ENCODE data around the gene NOP9.

Gene NOP9

DNA sequence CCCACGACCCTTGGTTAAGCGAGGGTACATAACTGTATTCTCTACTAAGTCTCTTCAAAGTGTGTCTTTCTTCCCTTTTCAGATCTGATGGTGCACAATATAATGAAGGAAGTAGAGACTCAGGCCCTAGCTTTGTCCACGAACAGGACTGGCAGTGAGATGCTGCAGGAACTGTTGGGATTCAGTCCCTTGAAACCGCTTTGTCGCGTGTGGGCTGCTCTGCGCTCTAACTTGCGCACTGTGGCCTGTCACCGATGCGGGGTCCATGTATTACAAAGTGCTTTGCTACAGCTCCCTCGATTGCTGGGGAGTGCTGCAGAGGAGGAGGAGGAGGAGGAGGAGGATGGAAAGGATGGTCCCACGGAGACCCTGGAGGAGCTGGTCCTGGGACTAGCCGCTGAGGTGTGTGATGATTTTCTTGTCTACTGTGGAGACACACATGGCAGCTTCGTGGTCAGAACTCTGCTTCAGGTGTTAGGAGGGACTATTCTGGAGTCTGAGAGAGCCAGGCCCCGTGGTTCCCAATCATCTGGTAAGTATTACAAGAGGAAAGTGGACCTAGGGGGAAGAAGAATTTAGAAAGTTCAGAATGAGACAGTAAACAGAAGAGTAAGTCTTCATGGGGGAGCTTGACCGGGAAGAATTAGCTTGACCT, 803 bp downstream of the NOP9 start:
- peak overlapping the region; percentile 94 for H3K4me3 ChIP-seq (ENCODE audit: low read length)
- no peak for DNase-seq (ENCODE audit: low read depth, low spot score)

DNA sequence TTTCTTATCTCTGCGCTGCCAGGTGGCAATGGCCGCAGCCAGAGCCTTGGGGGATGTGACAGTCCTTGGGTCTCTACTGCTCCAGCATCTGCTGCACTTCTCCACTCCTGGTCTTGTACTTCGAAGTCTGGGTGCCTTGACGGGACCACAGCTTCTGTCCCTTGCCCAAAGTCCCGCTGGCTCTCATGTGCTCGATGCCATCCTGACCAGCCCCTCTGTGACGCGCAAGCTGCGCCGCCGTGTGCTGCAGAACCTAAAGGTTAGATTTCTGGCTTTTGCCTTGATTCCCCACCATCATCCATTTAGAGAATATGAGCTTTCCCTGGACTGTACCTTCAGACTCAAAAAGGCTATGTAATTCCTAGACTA, 4.4 kb downstream of the NOP9 start:
- H3K4me3 ChIP-seq (ENCODE audit: low read length) = no peak overlapping the region
- no peak for DNase-seq (ENCODE audit: low read depth, low spot score)

DNA sequence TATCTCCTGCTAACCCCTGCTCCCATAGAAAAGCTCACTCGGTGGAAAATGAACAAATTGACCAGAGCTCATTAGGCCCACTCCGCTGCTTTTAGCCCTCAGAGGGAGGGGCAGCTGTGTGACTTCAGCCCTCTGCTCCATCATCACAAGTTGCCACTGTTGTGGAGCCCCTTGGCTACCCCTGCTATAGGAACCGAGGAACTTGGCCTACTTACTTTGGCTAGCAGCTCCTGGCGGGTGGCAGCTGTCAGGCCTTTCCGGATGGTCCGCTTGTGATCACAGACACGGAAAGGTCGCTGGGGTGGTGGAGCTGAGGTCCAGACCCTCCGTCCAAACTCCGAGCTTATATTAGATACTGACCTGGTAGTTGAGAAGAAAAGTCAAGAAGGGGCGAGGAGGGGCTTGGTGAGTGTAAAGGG, 7.5 kb downstream of the NOP9 start:
- no peak overlapping the region for H3K4me3 ChIP-seq (ENCODE audit: low read length)
- DNase-seq (ENCODE audit: low read depth, low spot score) = no peak

DNA sequence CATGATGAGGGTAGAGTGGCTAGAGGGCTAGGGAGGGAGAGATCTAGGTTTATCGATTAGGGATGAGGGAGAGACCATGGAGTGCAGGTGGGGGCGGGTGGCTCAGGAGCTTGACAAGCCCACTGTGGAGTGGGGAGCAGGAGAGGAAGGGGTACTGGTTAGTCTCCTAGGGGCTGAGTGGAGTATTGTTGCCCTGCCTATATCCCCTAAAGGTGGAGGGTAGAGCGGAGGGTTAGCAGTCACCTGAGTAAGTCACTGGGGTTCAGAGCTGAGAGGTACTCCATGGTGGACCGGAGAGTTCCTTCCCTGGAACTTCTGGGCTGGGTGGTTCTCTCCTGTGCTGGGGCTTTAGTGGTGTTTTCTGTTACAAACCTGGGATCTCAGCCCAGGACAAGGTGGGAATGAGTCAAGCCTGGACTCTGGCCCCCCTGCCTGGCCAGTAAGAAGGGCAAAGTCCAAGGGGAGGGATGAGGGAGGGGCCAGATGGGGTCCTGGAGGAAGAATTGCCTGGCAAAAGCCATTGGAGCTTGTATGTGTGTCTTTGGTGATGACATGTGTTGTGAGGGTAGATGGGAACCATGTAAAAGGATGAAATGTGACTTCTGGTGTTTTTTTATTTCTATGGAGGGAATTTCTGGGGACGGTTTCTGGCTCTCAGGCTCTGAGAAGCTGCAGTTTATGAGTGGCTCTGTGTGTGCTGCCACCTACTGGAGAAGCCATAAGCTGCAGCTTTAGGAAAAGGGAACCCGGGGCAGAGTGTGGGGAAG, 8.1 kb downstream of the NOP9 start, which contains the start of gene CIDEB:
Gene CIDEB (minus strand): TSS at position 403 of the 767 bp plus-strand sequence. CDS start 119 bp downstream, at position 284.
- peak; percentile 35 for DNase-seq (ENCODE audit: low read depth, low spot score)

DNA sequence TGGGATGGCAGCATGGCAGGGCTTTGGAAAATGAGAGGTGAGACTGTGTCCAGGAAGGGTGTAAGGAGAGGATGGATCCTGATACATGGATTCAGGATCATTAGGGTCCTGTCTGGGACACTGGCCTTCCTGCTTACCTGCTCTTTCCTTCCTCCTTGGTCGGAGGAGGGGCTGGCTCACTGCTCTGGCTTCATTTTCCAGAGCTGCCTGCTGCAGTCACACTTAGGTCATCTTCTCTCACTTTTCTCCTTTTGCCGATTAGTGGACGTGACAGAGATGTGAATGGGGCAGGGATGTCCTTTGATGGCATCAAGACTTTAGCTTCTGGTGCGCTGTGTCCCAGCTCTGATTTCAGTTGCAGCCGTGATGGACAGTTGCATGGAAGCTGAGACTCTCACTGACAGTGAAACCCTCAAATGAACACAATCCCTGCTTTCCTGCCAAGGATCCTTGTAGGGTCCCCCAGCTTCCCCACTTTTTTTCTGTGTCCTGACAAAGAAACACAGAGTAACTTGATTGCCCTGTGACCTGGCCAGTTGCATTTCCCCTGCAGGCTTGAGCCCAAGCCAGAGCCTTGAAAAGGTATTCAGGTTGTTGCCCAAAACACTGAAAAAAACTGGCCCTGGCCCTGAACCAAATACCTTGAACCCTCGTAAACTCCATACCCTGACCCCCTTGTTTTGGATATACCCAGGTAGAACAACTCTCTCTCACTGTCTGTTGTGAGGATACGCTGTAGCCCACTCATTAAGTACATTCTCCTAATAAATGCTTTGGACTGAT, 8.9 kb downstream of the NOP9 start:
- DNase-seq (ENCODE audit: low read depth, low spot score) = no peak
- H3K4me3 ChIP-seq (ENCODE audit: low read length) = no peak overlapping the region

More for the DNA sequence above, 8.1 kb downstream of the NOP9 start, which contains the start of gene CIDEB:
- H3K4me3 ChIP-seq (ENCODE audit: low read length) = no peak within 1 kb of the TSS

DNA sequence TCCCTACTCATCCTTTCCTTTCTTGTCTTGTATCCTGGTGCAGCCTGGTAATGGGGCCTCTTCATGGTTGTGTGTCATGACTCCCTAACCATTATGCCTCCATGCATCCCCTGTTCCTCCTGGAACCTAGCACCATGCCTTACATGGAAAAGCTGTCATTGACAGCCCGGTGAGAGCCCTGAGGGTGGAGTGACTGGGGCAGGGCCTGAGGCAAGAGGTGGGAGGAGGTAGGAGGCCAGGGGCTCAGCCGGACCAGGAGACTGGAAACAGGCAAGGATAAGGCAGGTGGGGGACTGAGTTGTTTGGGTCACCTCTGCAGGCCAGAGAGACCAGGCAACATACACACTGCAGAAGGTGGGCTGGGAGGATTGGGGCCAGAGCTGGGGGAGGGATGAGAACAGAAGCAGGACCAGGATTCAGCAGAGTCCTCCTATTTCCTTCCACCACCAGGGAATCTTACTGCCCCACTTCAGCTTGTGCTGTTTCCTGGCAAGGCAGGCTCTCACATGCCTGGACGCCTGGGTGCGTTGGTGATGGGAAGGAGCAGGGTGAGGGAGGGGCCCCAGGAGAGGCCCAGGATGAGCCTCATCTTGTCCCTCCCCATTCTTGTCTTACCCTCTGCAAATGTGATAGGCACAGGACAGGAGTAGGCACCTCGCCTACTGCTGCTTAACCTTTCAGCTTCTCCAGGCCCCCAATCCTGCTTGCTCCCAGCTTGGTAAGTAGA, 10.1 kb downstream of the NOP9 start, which contains the start of gene LTB4R2:
Gene LTB4R2 (plus strand): TSS at position 603 of the 727 bp plus-strand sequence. CDS start 525 bp downstream, outside the sequence.
- no peak within 1 kb of the TSS for H3K4me3 ChIP-seq (ENCODE audit: low read length)
- no peak for DNase-seq (ENCODE audit: low read depth, low spot score)

DNA sequence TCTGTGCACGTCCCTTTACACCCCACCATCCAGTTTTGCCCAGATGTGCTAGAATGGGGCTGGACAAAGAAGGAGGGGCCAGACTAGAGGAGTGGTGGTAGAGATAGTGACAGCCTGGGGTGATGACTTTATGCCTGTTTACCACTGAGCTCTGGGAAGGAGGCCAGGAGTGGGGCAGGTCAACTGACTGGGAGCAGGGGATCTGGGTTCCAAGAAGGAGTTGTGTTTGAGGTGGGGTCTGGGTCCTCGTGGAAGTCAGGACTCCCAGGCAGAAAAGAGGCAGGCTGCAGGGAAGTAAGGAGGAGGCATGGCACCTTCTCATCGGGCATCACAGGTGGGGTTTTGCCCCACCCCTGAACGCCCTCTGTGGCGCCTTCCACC, 10.6 kb downstream of the NOP9 start:
- no peak overlapping the region for H3K4me3 ChIP-seq (ENCODE audit: low read length)
- no peak for DNase-seq (ENCODE audit: low read depth, low spot score)

DNA sequence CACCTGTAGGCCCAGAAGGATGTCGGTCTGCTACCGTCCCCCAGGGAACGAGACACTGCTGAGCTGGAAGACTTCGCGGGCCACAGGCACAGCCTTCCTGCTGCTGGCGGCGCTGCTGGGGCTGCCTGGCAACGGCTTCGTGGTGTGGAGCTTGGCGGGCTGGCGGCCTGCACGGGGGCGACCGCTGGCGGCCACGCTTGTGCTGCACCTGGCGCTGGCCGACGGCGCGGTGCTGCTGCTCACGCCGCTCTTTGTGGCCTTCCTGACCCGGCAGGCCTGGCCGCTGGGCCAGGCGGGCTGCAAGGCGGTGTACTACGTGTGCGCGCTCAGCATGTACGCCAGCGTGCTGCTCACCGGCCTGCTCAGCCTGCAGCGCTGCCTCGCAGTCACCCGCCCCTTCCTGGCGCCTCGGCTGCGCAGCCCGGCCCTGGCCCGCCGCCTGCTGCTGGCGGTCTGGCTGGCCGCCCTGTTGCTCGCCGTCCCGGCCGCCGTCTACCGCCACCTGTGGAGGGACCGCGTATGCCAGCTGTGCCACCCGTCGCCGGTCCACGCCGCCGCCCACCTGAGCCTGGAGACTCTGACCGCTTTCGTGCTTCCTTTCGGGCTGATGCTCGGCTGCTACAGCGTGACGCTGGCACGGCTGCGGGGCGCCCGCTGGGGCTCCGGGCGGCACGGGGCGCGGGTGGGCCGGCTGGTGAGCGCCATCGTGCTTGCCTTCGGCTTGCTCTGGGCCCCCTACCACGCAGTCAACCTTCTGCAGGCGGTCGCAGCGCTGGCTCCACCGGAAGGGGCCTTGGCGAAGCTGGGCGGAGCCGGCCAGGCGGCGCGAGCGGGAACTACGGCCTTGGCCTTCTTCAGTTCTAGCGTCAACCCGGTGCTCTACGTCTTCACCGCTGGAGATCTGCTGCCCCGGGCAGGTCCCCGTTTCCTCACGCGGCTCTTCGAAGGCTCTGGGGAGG, 11.3 kb downstream of the NOP9 start, which contains the start of gene LTB4R:
Gene LTB4R (plus strand): TSS at position 857 of the 959 bp plus-strand sequence. CDS start 4,150 bp downstream, outside the sequence.
- no peak for DNase-seq (ENCODE audit: low read depth, low spot score)
- no peak within 1 kb of the TSS for H3K4me3 ChIP-seq (ENCODE audit: low read length)

DNA sequence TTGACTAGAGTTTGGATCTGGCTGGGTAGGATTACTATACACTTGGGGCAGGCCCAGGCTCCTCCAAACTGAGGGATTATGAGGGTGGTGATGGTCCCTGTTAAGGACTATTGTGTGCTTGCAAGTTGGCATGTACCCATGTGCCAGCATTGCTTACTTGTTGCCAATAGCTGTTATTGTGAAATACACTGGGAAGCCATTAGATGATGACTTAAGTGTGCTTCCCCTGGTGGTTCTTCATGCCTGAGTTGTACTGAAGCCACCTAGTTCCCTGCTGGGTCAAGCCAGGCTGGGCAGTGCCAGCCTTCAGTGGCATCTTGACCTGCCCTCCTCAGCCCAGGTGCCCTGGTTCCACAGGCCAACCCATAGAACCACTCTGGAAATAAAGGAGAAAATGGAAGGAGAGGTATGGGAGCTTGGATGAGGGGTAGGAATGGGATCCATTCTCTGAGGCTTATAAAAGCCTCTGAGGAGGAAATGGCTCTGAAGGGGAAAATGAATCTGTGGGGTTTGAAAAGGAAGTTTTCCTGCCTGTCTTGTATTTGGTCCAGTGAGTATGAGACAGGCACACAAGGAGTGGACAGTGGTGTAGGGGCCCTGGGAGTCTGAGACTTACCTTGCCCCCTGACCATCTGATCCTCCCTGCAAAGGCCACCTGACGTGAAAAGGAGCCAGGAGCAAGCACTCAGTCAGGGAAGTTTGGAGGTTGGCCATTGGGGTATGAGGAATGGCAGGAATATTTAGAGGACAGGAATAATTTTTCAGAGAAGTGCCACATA, 12.4 kb downstream of the NOP9 start:
- no peak for DNase-seq (ENCODE audit: low read depth, low spot score)
- no peak overlapping the region for H3K4me3 ChIP-seq (ENCODE audit: low read length)

DNA sequence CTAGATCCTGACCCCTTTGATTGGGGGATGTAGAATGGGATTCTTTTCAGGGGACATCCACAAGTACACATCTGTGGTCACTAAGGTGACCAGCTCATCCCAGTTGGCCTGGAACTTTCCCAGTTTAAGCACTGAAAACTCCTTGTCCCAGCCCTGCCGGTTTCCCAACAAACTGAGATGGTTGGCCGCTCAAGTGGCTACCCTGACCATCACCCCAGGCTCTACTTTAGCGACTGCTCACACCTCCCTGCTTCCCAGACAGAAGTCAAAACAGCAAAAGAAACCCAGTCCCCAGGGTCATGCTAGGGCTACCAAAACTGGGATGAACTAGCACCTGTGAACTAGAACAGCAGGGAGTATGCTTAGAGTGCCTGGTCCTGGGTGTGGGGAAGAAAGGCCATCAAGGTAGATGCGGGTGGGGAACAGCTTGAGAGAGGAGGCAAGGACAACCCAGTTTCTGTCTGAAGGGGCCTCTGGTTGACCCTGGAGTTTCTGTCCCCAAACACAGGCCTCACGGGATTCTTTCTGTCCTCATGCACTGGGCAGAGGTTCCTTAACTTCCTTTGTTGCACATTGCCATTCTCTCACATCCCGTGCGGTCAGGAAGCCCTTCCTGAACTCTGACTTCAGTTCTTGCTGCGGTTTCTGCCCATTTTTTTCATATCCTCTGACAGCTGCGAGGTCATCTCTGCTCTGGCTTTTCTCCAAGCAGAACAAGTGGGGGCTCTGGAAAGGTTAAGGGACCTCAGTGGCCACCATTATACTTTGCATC, 13.3 kb downstream of the NOP9 start:
- H3K4me3 ChIP-seq (ENCODE audit: low read length) = peak overlapping the region; percentile 18
- DNase-seq (ENCODE audit: low read depth, low spot score) = peak; percentile 75

DNA sequence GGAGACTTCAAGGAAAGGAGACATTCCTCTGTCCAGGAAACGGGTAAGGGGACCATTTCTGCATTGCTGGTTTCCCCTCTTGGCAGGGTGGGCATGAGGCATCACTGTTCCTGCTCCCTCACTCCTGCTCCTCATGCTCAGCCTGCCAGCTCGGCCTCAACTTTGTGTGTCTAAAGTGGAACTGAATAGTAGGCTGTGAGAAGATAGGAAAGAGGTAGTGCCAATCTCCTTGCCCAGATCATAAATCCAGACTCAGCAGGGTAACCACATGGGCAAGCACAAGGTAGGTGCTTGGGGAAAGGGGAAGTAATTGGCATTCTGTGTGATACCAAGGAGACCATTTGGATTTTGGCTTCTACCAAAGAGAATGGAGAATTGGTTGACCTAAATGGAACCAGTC, 14.3 kb downstream of the NOP9 start:
- no peak overlapping the region for H3K4me3 ChIP-seq (ENCODE audit: low read length)
- DNase-seq (ENCODE audit: low read depth, low spot score) = no peak

DNA sequence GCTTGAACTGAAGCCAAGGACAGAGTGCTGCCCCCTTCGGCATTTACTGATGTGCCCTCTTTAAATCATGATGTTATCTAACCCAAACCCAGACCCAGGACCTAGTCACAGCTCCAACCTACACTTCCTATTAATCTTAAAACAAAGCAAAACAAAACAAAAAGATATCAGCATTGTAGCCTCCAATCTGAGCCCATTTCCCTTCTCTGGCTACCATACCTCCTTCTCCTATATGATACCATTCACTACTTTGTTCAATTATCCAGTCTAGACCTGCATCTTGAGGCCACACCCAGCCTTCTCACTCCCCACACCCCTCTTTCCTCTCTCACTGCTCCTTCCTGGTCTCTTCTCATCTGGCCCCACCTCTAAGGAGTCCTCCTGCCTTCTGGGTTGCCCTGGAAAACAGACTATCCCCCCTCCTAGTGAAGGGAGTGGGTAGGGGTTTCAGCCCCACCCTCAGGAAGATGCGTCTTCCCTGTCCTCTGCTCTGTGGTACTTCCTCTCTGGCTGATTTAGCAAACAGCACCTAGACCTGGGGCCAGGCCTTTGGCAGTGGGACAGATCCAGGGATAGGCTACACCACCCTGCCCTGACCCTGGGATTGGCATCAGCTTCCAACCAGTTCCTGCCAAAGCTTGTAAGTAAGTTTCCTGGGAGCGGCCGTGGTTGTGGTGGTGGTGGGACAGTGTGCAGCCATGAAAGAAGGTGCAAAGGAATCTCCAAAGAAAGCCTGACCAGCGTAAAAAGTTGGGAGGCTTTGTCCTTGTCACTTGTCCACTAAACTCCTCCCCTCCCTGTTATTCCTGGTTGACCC, 14.9 kb downstream of the NOP9 start:
- DNase-seq (ENCODE audit: low read depth, low spot score) = no peak
- H3K4me3 ChIP-seq (ENCODE audit: low read length) = no peak overlapping the region

DNA sequence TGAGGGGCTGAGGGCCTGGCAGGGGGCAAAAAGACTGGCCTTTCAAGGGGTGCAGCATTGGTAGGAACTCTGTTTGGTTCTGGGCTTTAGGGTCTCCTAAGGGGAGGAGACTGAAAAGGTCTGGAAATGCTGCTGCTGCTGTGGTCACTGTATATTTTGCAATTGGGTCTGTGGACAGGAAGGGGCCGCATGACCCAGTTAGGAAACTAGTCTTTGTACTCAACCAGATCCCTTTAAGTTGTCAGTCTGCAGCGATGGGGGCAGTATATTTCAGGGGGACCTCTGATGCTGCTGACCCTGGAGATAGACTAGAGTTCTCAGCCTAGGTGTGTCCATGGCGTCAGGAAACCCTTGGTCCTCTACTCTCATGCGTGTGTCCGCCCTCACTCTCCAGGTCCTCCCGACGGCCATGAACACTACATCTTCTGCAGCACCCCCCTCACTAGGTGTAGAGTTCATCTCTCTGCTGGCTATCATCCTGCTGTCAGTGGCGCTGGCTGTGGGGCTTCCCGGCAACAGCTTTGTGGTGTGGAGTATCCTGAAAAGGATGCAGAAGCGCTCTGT, 15.7 kb downstream of the NOP9 start:
- DNase-seq (ENCODE audit: low read depth, low spot score) = no peak
- no peak overlapping the region for H3K4me3 ChIP-seq (ENCODE audit: low read length)

DNA sequence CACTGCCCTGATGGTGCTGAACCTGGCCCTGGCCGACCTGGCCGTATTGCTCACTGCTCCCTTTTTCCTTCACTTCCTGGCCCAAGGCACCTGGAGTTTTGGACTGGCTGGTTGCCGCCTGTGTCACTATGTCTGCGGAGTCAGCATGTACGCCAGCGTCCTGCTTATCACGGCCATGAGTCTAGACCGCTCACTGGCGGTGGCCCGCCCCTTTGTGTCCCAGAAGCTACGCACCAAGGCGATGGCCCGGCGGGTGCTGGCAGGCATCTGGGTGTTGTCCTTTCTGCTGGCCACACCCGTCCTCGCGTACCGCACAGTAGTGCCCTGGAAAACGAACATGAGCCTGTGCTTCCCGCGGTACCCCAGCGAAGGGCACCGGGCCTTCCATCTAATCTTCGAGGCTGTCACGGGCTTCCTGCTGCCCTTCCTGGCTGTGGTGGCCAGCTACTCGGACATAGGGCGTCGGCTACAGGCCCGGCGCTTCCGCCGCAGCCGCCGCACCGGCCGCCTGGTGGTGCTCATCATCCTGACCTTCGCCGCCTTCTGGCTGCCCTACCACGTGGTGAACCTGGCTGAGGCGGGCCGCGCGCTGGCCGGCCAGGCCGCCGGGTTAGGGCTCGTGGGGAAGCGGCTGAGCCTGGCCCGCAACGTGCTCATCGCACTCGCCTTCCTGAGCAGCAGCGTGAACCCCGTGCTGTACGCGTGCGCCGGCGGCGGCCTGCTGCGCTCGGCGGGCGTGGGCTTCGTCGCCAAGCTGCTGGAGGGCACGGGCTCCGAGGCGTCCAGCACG, 16.4 kb downstream of the NOP9 start:
- DNase-seq (ENCODE audit: low read depth, low spot score) = no peak
- H3K4me3 ChIP-seq (ENCODE audit: low read length) = no peak overlapping the region

DNA sequence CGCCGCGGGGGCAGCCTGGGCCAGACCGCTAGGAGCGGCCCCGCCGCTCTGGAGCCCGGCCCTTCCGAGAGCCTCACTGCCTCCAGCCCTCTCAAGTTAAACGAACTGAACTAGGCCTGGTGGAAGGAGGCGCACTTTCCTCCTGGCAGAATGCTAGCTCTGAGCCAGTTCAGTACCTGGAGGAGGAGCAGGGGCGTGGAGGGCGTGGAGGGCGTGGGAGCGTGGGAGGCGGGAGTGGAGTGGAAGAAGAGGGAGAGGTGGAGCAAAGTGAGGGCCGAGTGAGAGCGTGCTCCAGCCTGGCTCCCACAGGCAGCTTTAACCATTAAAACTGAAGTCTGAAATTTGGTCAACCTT, 16.9 kb downstream of the NOP9 start:
- DNase-seq (ENCODE audit: low read depth, low spot score) = no peak

More for the DNA sequence above, 16.9 kb downstream of the NOP9 start:
- no peak overlapping the region for H3K4me3 ChIP-seq (ENCODE audit: low read length)
